ENCODE measurements around the gene ENTPD8.

DNA sequence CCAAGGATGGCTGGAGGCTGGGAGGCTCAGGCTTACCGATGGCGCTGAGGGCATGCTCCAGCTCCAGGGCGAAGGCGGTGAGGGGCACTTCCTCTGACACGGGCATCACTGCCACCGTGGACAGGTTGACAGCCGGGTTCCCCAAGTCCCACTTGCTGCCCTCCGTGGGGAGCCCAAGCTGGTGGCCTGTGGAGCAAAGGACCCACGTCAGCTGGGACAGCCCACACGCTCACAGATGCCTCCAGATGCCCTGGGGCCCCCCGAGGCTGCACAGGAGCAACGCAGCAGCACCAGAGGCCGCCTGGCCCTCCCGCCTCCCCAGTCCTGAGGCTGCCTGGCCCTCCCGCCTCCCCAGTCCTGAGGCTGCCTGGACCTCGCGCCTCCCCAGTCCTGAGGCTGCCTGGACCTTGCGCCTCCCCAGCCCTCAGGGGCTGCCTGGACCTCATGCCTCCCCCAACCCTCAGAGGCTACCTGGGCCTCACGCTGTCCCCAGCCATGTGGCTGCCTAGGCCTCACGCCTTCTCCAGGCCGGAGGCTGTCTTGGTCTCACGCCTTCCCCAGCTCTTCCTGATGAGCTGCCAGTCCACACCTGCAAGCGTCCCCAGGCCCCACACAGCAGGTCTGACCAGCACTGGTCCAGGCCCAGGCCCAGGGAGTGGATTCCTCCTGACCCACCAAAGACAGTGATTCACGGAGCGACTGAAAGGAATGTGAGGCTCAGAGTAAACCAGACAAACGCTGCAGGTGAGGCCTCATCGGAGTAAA is 43.6 kb upstream of the ENTPD8 start:
- TF ChIP-seq, protein P1, sequence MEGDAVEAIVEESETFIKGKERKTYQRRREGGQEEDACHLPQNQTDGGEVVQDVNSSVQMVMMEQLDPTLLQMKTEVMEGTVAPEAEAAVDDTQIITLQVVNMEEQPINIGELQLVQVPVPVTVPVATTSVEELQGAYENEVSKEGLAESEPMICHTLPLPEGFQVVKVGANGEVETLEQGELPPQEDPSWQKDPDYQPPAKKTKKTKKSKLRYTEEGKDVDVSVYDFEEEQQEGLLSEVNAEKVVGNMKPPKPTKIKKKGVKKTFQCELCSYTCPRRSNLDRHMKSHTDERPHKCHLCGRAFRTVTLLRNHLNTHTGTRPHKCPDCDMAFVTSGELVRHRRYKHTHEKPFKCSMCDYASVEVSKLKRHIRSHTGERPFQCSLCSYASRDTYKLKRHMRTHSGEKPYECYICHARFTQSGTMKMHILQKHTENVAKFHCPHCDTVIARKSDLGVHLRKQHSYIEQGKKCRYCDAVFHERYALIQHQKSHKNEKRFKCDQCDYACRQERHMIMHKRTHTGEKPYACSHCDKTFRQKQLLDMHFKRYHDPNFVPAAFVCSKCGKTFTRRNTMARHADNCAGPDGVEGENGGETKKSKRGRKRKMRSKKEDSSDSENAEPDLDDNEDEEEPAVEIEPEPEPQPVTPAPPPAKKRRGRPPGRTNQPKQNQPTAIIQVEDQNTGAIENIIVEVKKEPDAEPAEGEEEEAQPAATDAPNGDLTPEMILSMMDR (IDR thresholded peaks at IDR 0.05; ENCODE audit: extremely low read depth in 1 of 2, insufficient read depth in 1 of 2, low read depth in 1 of 2, low read length in 2 of 2), result no peak
- no peak for TF ChIP-seq POLR2A (IDR thresholded peaks at IDR 0.05; ENCODE audit: low read depth, low read length)
- no peak for TF ChIP-seq EZH2 (IDR thresholded peaks at IDR 0.05; ENCODE audit: borderline replicate concordance, low read depth, low read length, severe bottlenecking)
- TF ChIP-seq MYC (IDR thresholded peaks at IDR 0.05; ENCODE audit: low read depth, low read length), result no peak
- TF ChIP-seq POLR2AphosphoS5 (IDR thresholded peaks at IDR 0.05; ENCODE audit: insufficient read depth, low read depth, low read length), result no peak
- TF ChIP-seq JUN (IDR thresholded peaks at IDR 0.05; ENCODE audit: borderline replicate concordance, insufficient read depth, insufficient read length, low read depth), result no peak

All from endothelial cell of umbilical vein (primary cell).